ENCODE results near the gene NR3C1.

NR3C1 gene

DNA sequence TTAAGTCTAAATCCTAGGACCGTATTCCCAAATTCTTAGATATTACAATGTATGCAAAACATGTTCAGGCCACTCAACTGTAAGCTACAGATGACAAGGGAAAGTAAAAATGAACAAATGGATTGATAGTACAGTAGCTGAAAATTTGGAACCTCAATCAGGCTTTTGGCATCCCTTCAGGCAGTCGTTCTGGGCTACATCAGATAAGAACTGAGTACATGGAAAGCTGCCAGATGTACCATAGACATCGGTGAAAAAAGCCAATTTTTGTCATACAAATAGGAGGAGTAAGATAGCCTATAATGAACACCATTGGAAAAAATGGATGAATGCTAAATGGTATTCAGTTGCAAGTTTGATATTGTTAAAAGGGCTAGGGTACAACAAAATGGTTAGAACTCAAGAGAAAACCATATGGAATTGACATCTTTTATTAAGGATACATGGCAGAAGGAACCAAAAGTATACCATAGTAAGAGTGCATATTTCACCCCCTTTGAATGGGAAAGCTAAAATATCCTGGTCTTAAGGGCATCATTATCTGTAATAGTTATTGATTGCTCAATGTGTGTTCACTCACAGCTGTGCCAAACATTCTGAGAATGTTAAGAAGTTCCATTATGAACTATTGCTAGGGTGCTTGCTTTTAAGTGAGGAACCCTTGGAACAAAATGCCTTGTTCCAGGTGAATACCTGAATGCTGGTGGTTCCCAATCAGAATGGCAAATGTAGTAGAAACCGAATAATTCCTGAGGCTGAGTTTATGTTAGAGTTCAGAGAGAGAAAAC lies 86.4 kb downstream of the NR3C1 start:
- ChIA-PET POLR2A (no interaction called here), CTCF (interaction anchor here (0.8 to 1.4 kb wide), 6 partner anchors 9 to 100 kb away, joined by 3 to 4 read pairs (median 3); no protein-coding TSS in a partner anchor)

DNA sequence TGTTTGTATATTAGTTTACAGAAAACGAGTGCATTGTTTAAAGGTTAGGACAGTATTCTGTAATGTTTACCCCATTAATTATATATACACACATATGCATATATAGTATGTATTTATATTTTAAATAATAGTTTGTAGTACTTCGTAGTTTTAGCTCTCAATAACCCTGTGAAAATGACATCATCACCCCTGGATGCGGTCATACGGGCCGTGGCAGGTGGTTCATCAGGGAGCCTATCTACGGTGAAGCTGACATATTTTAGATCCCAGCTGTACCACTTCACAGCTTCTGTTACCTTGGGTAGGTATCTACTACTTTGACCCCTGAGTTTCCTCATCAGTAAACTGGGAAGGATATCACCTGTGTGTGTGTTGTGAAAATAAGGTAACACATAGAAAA lies 87.1 kb downstream of the NR3C1 start:
- TF ChIP-seq, protein P1, sequence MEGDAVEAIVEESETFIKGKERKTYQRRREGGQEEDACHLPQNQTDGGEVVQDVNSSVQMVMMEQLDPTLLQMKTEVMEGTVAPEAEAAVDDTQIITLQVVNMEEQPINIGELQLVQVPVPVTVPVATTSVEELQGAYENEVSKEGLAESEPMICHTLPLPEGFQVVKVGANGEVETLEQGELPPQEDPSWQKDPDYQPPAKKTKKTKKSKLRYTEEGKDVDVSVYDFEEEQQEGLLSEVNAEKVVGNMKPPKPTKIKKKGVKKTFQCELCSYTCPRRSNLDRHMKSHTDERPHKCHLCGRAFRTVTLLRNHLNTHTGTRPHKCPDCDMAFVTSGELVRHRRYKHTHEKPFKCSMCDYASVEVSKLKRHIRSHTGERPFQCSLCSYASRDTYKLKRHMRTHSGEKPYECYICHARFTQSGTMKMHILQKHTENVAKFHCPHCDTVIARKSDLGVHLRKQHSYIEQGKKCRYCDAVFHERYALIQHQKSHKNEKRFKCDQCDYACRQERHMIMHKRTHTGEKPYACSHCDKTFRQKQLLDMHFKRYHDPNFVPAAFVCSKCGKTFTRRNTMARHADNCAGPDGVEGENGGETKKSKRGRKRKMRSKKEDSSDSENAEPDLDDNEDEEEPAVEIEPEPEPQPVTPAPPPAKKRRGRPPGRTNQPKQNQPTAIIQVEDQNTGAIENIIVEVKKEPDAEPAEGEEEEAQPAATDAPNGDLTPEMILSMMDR (IDR thresholded peaks at IDR 0.05; ENCODE audit: control extremely low read depth, extremely low read depth, low read depth, missing control alignments) = no peak
- DNase-seq (ENCODE audit: extremely low spot score) = no peak
- POLR2A ChIA-PET = no interaction called here
- CTCF ChIA-PET = interaction anchor here (0.9 to 1.4 kb wide), 4 partner anchors 18 to 38 kb away, joined by 3 read pairs; no protein-coding TSS in a partner anchor

More for the DNA sequence above, 86.4 kb downstream of the NR3C1 start:
- no peak for DNase-seq (ENCODE audit: extremely low spot score)
- TF ChIP-seq, protein P1 (IDR thresholded peaks at IDR 0.05; ENCODE audit: control extremely low read depth, extremely low read depth, low read depth, missing control alignments) = no peak

DNA sequence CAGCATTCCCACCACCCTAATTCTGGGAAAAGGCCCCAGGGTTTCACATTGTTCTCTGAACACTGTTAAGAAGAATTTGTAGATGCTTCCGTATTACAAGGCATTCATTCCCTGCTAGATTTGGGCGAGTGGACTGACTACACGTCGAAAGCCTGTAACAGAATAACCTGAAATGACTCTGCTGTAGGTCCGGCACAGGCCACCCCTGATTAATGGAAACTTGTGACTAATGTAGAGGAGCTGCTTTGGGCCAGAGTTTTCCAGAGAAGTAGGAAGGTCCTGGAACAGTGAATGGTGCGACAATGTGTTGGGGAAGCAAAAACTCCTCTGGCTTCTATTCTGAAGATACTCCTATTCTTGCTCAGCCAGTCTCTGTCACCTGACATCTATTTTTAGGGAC lies 87.6 kb downstream of the NR3C1 start:
- DNase-seq (ENCODE audit: extremely low spot score) = no peak
- ChIA-PET POLR2A (no interaction called here), CTCF (interaction anchor here (0.9 to 1.4 kb wide), 4 partner anchors 18 to 38 kb away, joined by 3 read pairs; no protein-coding TSS in a partner anchor)
- TF ChIP-seq, protein P1 (IDR thresholded peaks at IDR 0.05; ENCODE audit: control extremely low read depth, extremely low read depth, low read depth, missing control alignments) = no peak

DNA sequence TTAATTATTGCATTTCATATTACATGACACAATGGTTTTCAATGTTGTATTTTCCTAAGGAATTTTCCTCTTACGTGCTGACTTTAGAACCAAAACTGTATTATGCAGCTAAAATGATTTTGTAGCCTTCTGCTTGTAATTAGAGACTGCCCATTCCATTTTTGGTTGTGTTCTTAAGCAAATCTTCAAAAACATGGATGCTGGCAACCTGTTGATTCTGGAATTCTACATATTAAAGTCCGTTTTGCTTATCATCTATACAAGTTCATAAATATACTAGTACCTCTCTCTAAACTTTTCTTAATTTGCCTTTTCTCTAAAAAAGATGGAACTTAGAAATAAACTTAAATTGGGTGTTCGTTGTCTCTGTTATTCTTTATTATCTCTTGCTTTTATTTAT lies 88.3 kb downstream of the NR3C1 start:
- CTCF ChIA-PET = no interaction called here

DNA sequence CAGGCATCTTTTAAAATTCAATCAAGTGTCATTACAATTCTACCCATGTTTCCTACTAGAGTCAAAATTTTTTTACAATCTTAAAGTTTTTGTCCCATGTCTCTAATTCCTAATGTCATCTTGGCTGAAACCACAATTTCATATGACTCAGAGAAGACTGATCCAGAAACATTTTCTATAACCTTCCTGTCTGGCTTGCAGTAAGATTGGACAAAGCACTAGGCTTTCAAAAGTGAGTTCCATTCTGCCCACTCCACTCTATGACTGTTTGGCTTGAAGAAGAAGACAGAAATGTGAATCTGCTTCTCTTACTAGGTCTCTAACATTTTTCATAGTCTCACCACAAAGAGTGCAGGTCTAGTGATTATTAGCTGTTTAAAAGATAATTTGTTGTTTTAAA lies 88.8 kb downstream of the NR3C1 start:
- POLR2A ChIA-PET = interaction anchor here (0.7 kb wide), 1 partner anchor 34 kb away, joined by 3 read pairs; no protein-coding TSS in a partner anchor
- TF ChIP-seq, protein P1 (IDR thresholded peaks at IDR 0.05; ENCODE audit: control extremely low read depth, extremely low read depth, low read depth, missing control alignments) = no peak
- no peak for DNase-seq (ENCODE audit: extremely low spot score)
- CTCF ChIA-PET = interaction anchor here (1.6 kb wide), 1 partner anchor 9 kb away, joined by 3 read pairs; no protein-coding TSS in a partner anchor

More for the DNA sequence above, 88.3 kb downstream of the NR3C1 start:
- POLR2A ChIA-PET = no interaction called here
- DNase-seq (ENCODE audit: extremely low spot score) = no peak
- TF ChIP-seq, protein P1 (IDR thresholded peaks at IDR 0.05; ENCODE audit: control extremely low read depth, extremely low read depth, low read depth, missing control alignments) = no peak

DNA sequence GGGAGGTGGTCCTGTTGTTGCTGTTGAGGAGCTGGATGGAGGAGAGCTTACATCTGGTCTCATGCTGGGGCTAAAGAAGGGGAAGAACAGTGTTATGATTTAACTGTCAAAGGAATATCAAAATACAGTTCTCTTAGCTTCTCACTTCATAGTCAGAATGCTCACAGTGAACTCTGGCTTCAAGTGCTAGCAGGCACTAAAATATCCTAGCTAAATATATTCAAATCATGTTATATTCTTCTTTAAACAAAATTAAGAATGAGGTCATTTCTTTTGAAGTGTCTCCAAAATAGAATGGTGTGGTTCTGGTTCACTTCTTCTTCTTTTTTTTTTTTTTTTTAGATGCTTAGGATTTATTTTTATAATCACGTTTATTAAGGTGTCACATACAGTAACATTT lies 89.4 kb downstream of the NR3C1 start:
- TF ChIP-seq, protein P1 (IDR thresholded peaks at IDR 0.05; ENCODE audit: control extremely low read depth, extremely low read depth, low read depth, missing control alignments) = no peak
- POLR2A ChIA-PET = interaction anchor here (0.6 to 0.7 kb wide), 2 partner anchors 33 to 310 kb away, joined by 3 to 4 read pairs; no protein-coding TSS in a partner anchor
- CTCF ChIA-PET = interaction anchor here (0.7 to 1.6 kb wide), 3 partner anchors 9 to 1152 kb away, joined by 3 to 4 read pairs (median 3); no protein-coding TSS in a partner anchor
- DNase-seq (ENCODE audit: extremely low spot score) = no peak
